HG03520 (cell line): ENCODE measurements around the gene COA6.

Experiments
- ATAC-seq: cut with Tn5 transposase; IDR thresholded peaks from one replicate; pipeline ENCODE4 v1.9.1; 2021; ENCODE audit warnings: mild to moderate bottlenecking, moderate library complexity; ENCODE audit not compliant: unreplicated experiment

COA6 gene

DNA sequence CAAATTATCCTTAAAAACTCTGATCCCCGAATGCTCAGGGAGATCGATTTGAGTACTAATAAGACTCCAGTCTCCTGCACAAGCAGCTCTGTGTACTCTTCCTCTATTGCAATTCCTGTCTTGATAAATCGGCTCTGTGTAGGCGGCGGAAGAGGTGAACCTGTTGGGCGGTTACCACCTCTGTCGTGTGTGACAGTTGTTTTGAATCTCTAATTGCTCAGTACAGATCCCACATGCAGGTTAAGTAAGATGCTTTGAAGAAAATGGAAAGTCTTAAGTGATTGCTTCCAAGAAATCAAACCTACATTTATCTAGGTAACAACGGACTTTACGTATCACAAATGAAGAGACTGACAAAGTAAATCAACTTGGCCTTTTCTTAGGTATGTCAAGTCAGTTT, 35.5 kb downstream of the COA6 start:
- no peak for ATAC-seq

DNA sequence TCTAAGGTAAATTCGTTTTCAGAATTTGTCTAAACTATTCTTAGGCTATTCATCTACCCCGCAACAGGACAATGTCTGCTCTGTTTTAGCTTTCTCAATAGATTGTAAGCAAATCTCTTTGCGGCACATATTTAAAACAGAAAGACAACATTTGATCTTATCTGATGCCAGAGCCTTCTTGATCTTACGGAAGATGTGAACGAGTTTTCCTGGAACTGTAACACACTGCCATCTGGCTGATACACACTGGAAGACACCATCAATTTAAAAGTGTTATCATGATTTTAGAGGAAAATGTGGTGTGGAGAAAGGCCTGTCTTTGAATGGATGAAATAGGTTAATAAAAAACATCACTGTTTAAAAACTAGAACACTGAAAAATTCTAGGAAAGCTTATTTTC, 36.1 kb downstream of the COA6 start:
- ATAC-seq: no peak

DNA sequence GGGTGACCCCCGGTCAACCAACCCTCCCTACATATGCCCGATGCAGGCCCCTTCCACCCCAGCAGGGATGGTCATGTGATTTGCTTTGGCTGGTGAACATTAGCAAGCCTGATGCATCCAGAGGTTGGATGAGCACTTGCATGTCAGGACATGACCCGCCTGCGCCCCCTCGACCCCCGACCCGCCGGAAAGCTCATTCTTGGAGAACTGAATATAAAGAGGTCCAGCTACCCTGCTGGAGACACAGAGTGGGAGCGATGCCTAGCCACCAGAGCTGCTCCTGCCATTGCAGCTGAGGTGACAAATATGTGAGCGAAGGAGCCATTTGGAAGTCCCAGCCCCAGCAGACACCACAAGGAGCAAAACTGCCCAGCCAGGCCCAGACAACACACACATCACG, 39.6 kb downstream of the COA6 start:
- no peak for ATAC-seq

DNA sequence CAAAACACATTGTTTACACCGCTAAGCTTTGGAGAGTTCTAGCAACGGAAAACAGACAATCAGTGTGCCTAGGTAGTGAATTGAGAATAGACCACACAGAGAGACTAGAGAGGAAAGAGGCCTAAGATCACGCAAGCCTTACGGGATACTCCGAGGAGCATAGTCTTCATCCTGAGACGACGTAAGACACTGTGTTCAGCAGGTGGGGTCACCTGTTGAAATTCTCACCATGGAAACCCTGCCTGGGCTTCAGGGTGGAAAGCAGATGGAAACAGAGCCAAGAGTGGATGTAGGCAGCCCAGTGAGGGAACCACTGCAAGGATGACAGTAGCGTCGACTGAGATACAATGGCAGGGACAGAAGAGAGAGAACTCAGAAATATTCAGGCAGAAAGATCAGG, 40.2 kb downstream of the COA6 start:
- ATAC-seq: no peak

DNA sequence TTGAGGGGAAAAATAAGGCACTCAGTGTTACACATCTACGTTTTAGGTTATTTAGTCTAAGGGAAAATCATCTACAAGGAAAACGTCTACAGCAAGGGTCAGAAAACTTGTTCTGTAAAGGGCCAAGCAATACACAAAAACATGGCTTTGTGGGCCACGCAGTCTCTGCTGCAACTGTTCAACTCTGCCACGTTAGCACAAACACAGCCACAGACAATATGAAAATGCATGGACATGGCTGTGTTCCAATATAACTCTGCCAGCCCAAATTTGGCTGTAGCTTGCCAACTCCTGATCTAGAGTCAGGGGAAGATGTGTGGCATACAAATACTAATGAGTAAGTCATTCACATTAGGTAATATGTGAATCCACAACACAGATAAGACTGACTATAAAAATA, 40.7 kb downstream of the COA6 start:
- ATAC-seq: no peak

DNA sequence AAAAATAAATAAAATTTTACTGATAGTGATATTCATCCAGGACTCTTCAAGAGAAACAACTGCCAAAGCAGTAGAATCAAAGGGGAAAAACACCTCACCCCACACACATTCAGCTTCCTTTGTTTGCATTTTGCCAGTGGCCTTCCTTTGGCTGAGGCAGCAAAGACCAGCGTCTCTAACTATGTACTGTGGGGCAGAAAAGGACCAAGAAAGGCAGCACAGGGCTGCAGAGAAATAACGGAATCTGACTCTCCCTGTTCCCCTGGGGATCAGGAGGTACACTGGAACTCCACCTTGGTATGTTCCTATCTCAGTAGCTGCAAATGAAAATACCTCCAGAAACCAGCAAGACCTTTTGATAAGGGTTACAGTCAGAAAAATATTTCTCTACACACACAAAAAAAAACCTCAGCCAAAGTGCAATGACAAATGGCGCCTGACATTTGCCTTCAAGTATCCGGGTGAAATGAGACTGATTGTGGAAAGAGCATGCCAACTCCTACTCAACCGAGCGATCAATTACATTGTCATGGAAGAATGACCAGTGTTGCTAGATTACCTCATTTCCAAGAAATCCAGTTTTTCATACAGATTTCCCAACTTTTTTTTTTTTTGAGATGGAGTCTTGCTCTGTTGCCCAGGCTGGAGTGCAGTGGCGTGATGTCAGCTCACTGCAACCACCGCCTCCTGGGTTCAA, 54.8 kb downstream of the COA6 start:
- no peak for ATAC-seq

DNA sequence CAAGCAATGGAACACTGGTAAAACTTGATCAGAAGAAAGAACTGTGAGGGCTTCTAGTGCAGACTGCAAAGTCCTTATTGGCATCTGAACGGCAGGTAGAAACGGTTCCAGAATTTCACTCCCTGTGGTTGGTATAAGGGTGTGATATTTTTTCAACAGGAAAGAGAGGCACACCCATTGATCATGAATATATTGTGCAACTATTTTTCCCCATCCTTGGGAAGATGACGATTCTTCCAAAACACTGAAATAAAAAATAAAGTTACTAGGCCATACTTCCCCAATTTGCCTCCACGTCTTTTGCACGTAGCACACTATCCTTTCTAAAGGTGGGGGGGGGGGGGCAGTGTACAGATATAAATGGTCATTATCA, 56.2 kb downstream of the COA6 start:
- ATAC-seq: no peak

DNA sequence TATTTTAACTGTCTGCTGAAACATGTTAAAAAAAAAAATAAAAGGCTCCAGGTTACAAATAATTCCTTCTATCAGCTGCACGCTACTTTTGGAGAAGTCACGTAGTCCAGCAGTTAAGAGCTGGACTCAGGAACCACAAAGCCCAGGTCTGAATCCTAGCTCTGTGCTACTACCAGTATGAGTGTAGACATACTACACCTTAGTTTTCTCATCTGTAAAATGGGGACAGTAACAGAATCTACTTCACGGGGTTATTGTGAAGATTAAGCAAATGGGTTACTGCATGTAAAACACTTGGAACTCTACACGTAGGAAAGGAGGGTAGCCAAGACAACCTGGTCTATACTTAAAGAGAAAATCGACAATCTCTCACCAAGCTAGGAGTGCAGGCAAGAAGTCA, 57.4 kb downstream of the COA6 start:
- no peak for ATAC-seq

DNA sequence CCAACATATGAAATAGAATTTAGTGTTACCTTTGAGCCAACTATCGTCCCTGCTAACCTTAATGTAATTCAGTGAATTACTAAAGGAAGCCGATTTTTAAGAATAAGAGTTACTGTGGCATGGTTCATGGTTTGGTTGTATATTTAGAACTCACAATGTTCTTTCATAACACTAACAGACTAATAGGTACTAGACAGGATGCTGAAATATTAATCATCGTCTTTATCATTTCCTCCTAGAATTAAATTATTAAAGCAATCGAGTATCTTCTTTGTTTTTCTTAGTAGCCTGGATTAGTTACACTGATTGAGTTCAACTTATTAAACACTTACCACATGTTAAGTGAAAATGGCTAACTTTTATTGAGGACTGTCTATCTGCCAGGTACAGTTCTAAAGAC, 58.0 kb downstream of the COA6 start:
- ATAC-seq: no peak

DNA sequence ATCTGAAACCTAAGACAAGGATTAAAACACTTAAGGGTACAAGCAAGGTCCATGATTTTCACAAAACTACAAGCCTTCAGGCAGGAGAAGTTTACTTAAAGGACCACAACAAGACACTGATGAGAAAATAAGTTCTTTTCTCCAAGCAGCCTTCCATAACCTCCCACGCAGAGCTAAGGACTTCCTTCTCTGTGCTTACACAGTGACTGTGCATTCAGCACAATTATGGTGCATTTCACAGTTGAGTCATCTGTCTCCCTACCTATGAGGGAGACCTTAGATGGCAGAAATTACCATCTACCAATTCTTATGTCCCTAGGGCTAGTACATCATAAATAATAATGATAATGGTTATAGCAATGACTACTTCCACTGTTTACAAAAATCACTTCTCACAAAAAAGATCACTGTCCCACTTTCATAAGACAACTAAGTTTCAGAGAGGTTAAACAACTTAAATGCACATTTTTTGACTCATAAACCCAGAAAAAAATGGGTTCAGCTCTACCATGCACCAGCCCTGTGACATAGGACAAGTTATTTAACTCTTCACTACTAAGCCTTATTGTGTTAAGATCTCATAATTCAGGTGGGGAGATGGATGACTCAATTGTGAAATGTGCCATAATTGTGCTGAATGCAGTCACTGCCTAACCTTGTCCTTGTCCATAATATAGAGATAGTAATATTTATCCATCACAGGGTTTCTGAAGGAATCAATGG, 60.5 kb downstream of the COA6 start:
- ATAC-seq: no peak
